UCSD-AML1 (cell line): ENCODE data around the gene PDE6A.

Experiments used
- DNase-seq: peaks from one replicate; lab custom pipeline; 2025; ENCODE audit not compliant: unreplicated experiment; lab: John Stamatoyannopoulos, UW

Gene PDE6A

GRCh38 chr5:149930749-149931574 lies 13.6 kb downstream of the PDE6A start:
- no peak for DNase-seq

DNA sequence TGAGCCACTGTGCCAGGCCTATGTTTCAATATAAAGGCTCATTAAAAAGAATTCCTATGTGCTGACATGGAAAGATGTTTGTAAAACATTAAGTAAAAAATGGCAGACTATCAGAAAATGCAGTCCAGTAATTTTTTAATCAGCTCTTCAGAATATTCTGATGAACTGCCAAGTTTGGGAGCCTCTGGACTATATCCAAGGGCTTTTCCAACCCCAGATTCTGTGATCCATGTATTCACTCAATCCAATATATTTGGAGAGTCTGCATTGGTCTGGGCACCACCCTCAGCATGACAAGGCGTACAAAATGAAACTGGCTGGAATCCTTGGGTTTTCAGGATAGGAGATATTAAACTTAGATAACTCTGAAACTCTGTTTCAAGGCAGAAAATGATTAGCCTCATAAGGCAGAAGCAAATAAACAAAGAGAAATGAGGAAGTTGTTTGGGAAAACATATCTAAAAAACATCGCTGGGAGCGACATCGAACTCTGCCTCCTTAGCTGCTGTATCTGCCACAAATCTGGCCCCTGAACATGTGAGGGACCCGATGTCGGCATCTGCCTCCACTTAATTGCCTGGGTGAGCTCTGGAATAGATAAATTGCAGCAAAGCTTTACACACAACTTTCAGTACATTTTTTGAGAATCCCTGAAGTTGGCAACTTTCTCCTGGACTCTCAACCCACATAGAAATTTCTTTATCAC lies 14.4 kb downstream of the PDE6A start:
- DNase-seq: no peak

DNA sequence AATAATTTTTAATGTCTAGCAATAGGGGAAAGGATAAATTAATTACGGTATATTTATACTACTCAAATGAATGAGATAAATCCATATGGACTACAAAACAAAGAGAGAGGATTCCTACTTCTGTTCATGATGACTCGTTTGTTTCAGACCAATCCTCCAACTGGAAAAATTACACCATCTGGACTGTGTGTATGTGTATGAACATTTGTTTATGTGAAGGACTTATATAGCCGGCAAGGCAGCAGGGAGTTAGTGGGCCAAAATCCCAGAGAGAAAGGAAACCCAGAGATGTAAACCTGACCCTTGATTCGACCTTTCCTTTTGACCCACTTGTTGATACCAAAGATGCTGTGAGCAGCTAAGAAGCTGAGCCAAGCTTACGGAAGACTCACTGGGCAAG lies 20.1 kb downstream of the PDE6A start:
- DNase-seq: no peak

DNA sequence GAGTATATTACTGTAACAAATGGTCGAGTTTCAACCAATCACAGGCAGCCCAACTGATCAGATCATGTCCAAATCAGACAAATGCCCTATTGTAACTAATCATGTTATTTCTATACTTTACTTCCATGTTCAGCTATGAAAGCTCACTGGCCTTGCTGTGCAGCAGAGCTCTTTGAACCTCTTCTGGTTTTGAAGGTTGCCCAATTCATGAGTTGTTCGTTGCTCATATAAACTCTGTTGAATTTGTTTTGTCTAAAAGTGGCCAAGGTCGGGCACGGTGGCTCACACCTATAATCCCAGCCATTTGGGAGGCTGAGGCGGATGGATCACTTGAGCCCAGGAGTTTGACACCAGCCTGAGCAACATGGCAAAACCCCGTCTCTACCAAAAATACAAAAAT lies 21.6 kb downstream of the PDE6A start:
- no peak for DNase-seq

DNA sequence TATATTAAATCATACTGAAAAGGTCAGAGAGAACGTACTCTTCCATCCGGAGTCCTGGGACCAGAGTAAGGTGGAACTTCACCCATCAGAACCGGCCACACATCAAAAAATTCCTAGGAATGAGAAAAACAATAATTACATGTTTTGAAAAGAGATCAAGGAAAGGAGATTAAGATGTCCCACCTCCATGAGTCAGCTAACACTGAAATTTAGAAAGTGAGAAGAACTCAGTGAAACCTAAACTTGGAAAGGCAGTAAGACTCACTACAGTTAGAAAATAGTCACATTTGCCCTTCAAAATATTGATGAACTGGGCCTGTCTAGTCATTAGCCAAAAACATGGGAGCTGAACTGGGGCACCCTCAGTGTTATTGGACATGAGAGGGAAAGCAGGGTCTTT lies 23.0 kb downstream of the PDE6A start:
- no peak for DNase-seq

DNA sequence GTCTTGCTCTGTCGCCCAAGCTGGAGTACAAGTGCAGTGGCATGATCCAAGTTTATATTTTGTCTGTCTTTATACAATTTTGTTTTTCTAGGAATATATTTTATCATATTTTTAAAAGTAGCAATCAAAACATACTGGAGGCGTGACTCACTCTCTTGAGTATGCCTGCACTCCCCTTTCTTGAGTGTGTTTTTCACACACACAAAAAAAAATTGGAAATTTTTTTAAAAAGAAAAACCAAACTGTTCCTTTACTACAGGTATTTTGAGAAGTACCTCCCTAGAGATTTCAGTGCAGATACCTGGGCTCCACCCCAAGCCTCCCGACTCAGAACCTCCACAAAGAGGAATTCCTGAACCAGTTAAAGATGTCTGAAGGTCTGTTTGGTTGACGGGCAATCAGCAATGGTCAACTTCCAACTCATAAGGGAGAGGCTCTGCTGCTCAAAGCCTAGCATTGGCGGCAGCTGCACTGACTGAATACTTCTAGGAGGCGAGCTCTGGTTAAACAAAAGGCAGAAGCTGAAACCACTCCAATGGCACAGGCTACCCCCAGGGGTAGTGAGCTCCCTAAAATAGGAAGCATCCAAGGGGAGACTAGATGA lies 27.4 kb downstream of the PDE6A start:
- no peak for DNase-seq

DNA sequence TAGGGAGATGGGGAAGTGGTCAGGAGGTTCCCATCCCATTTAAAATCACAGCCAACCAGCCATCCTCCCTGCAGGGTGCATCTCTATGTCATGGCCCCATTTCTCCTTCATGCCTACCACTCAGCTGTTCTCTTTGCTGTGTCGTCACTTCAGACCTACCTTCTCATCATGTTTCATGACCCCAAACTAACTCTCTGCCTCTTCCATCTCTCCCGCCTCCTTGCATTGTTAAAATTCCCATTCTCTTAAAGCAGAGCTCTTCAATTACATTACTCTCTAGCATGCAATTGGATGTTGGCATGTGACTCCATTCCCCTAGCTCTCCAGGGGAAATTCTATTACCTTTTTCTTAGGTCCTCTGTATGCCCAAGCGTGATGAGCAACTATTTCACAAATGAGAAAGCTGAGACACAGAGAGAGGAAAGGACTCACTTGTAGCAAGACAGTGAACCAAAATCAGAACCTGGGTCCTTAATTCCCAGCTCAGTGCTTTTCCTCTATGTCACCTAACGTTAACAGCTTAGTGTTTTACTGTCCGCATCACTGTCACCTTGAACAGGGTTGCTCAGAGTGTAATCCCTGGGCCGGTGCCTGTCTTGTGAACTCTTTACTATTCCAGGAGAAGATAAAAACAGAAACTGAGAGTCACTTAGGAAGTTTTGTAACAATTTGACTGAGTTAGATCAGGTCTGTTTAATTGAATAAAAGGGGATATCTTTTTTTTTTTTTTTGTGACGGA lies 28.1 kb downstream of the PDE6A start:
- no peak for DNase-seq

DNA sequence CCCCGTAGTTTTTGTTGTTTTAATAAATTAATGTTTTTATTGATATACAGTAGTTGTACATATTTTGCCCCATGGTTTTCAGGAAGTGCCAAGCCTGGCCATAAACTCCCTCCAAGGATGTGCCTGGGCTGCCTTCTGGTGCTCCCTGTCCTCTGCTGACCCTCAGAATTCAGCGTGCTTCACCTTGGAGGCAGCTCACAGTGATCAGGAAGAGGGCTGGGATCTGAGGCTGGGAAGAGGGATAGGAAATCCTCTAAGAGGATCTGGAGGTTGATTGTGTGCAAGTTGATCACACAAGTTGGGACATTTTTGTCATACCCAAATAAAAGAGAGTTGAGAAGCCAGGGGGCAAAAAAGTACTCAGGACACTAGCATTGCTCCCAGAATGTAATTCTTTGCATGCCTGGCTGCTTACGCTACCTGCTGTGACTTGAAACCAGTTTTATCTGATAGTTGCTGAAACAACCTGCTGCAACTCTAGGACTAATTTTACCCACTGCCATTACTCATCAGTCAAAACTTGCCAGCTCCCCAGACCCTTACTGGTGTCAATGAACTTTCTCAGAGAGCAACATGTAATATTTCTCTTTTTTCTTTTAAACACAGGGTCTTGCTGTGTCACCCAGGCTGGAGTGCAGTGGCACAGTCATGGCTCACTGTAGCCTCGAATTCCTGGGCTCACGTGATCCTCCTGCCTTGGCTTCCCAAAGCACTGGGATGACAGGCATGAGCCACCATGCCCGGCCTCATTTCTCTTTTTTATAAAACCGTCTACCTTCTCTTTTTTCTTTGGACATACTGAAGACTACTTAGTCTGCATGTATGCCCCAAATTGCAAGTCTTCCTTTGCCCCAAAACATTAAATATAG lies 29.0 kb downstream of the PDE6A start:
- DNase-seq: no peak

DNA sequence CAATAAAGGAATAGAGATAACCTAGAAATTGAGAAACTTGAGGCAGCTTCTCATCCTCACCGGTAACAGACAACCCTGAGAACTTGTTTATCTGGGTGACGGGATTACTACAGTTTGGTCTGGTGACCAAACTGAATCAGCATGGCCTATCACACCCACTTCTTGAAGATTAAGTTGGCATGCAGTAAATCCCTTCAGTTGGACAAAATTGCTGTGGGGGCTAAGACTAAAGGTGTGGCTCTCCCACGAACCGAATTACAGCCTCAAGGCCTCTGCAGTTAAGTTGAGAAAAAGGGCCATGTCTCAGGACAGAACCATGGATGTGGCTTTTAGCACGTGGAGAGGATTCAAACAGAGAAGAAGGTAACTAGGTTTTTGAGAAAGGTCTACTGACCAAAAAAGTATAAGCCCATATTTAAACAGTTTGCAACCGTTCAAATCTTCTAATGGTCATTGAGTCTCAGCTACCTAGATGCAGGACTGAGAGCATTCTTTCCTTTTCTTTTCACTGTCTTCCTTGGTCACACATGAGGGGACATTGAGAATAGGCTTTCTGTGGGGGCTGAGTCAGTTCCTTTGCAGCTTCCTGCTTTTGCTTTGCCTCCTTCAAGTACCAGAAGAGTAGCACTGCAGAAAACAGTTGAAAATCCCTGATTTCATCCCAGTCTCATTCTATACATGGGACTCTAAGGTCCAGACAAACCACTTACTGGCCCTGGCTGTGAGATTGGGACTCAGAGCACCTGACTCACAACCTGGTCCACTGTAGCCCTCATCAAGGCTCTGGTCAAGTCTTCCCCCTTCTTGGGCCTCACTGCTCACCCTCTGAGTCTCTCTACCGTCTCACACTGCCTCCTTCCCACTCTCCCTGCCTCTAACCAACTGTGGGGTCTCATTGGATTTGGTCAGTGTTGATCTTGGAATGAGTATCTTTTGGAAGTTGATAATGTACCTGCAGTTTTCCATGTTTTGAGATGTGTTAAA lies 30.9 kb downstream of the PDE6A start:
- DNase-seq: no peak

- no peak for DNase-seq
These were observed 32.2 kb downstream of the PDE6A start for GRCh38 chr5:149912226-149912871.

GRCh38 chr5:149911031-149911430 lies 33.6 kb downstream of the PDE6A start:
- no peak for DNase-seq

- no peak for DNase-seq
These were observed 36.8 kb downstream of the PDE6A start for GRCh38 chr5:149907828-149908227.

GRCh38 chr5:149904977-149905376 lies 39.6 kb downstream of the PDE6A start:
- no peak for DNase-seq

GRCh38 chr5:149904293-149904886 lies 40.2 kb downstream of the PDE6A start:
- DNase-seq: no peak

- DNase-seq: no peak
These were observed 41.2 kb downstream of the PDE6A start for GRCh38 chr5:149903404-149903803.

- DNase-seq: no peak
These were observed 42.4 kb downstream of the PDE6A start for GRCh38 chr5:149902177-149902576.

- DNase-seq: no peak
These were observed 43.1 kb downstream of the PDE6A start for GRCh38 chr5:149901511-149901910.

DNA sequence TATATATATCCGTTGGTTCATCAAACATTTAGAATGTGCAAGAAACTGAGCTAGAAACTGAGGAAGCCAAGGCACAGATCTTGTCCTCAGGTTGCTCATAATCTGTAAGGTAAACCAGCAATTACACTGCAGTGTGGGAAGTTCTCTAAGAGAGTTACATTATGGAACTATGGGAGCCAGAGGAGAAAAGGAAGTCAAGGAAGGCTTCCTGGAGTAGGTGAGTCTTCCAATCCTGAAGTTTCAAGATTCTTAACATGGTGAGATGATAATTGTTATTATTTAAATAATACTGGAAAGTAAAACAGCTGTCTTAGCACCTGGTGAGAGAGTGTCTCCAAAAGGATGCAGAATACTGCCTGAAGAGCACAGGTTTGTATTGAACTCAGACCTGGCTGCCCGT lies 44.2 kb downstream of the PDE6A start:
- no peak for DNase-seq
